Mucosa of descending colon (tissue), 3 donors: ENCODE results near the gene ADRB2. TPM values are rescaled to one million over a fixed set of nuclear protein-coding genes. Genes with fewer than 3 reads are reported as not detected.

Experiments
- ATAC-seq: fragments of 200-7000 bp; cut with Tn5 transposase; one replicate; pipeline ENCODE4 v1.9.1; 2020; ENCODE audit warnings: mild to moderate bottlenecking, moderate library complexity
- DNase-seq, 3 donors: peaks; one replicate each; pipeline ENCODE4 v3.0.0-alpha.2; 2020
- H3K36me3 ChIP-seq: fragments of 200-600 bp; one replicate; pipeline ENCODE4 v1.8.0; 2021; ENCODE audit warnings: low read depth, mild to moderate bottlenecking
- H3K4me1 ChIP-seq: fragments of 200-600 bp; one replicate; pipeline ENCODE4 v1.8.0; 2021; ENCODE audit warnings: low read depth, mild to moderate bottlenecking
- H3K4me3 ChIP-seq: fragments of 200-600 bp; one replicate; pipeline ENCODE4 v1.8.0; 2021; ENCODE audit warnings: mild to moderate bottlenecking
- H3K9me3 ChIP-seq: fragments of 200-600 bp; one replicate; pipeline ENCODE4 v1.8.0; 2021; ENCODE audit warnings: mild to moderate bottlenecking
- intact Hi-C, 2 donors: fragments of 100-400 bp; cut with DNase I in 1 of 2; cut with micrococcal nuclease in 1 of 2; formaldehyde crosslinking; loops; one replicate each; pipeline versions ENCODE4 v1.11.0 to v1.11.1; 2022; cut with DNase I, micrococcal nuclease
- total RNA-seq, 3 donors: library from RNA; stranded (reverse); fragmentation: NEBNext Ultra II Directional in 2 of 3; extraction: Animal tissue kit (Norgen Biotek cat#: 25700) in 2 of 3; gene quantifications; one replicate each; pipeline versions ENCODE4 v1.2.1 to v1.2.4, GENCODE V29; 2021 to 2023
- TF ChIP-seq, protein P1 (sequence below): fragments of 200-600 bp; IDR thresholded peaks from one replicate; pipeline ENCODE4 v1.8.0; 2022; ENCODE audit warnings: antibody characterized with exemption, mild to moderate bottlenecking
- donor health status: DM: no; HTN: no; CAD: no; lungs with moderate emphysema.
- donor health status: DM: no; HTN: no; CAD: no.
- donor health status: DM: no; HTN: yes; CAD: no.

ADRB2 gene
- total RNA-seq, 3 donors from 2014 or later, result 0.41 to 3.1 (median 1.4) TPM

DNA sequence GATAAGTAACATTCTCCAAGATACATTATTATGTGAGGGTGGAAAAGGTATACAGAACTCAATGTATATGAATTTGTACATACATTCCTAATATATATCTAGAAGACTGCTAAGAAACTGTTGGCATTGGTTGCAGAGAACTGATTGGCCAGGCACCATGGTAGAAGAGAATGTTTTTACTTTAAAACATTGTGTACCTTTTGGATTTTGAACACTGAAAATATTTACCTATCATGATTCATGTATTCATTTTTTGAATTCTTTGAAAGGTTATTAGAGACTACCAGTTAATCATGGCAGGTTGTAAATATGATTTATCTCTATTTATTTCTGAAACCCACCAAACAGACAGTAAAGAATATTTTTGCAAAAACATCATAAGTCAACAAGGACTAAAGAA, 41.2 kb upstream of the ADRB2 start:
- Histone ChIP-seq H3K9me3 (no peaks in the 10 kb centered on the region), H3K4me3 (no peak overlapping the region), H3K4me1 (no peaks in the 10 kb centered on the region), H3K36me3 (no peaks in the 10 kb centered on the region)
- no peak for ATAC-seq
- TF ChIP-seq, protein P1, sequence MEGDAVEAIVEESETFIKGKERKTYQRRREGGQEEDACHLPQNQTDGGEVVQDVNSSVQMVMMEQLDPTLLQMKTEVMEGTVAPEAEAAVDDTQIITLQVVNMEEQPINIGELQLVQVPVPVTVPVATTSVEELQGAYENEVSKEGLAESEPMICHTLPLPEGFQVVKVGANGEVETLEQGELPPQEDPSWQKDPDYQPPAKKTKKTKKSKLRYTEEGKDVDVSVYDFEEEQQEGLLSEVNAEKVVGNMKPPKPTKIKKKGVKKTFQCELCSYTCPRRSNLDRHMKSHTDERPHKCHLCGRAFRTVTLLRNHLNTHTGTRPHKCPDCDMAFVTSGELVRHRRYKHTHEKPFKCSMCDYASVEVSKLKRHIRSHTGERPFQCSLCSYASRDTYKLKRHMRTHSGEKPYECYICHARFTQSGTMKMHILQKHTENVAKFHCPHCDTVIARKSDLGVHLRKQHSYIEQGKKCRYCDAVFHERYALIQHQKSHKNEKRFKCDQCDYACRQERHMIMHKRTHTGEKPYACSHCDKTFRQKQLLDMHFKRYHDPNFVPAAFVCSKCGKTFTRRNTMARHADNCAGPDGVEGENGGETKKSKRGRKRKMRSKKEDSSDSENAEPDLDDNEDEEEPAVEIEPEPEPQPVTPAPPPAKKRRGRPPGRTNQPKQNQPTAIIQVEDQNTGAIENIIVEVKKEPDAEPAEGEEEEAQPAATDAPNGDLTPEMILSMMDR, result no peak
- DNase-seq, result no peak
- intact Hi-C loops, result no loop called here

DNA sequence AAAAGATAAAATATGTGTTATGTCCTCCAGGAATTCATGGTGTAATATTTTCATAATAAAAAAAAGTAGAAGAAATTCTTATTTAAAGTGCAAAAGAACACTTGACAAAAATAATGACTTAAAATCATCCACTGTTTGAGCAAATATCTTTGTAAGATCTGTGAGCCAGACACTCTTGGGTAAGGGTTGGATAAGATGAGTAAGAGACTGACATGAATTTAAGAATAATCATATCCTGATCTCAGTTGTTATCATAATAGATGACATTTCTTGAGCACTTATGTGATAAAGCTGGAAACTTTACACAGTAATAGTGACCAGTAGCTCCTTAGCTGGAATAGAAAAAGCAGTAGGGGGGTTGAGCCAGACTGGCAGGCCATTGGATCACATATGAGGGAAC, 40.0 kb upstream of the ADRB2 start:
- DNase-seq (no peak), ATAC-seq (no peak)
- H3K4me3 ChIP-seq, result no peak overlapping the region
- no peaks in the 10 kb centered on the region for H3K9me3 ChIP-seq
- H3K36me3 ChIP-seq, result no peaks in the 10 kb centered on the region
- no peaks in the 10 kb centered on the region for H3K4me1 ChIP-seq
- intact Hi-C loops, result no loop called here
- TF ChIP-seq, protein P1, result no peak

DNA sequence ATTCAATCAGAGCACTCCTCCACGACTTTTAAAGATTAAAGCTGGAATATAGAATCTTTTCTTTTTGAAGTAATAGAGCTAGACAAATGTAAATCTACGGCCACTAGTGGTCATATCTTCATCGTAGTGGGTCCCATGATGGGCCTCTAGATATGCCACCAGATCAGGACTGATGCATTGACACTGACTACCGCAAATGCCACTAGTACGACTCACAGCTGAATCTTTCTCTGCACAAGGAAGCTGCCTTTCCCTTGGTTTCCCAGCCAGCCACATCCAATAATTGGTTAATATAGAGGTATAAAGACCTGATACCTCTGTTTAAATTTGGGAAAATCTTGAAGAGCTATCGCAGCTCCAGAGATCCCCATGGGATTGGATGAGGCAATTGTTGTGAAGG, 37.8 kb upstream of the ADRB2 start:
- DNase-seq (no peak), ATAC-seq (no peak)
- Histone ChIP-seq H3K4me3 (no peak overlapping the region), H3K4me1 (no peaks in the 10 kb centered on the region), H3K9me3 (no peaks in the 10 kb centered on the region), H3K36me3 (no peaks in the 10 kb centered on the region)
- intact Hi-C loops, result no loop called here
- TF ChIP-seq, protein P1, result no peak

DNA sequence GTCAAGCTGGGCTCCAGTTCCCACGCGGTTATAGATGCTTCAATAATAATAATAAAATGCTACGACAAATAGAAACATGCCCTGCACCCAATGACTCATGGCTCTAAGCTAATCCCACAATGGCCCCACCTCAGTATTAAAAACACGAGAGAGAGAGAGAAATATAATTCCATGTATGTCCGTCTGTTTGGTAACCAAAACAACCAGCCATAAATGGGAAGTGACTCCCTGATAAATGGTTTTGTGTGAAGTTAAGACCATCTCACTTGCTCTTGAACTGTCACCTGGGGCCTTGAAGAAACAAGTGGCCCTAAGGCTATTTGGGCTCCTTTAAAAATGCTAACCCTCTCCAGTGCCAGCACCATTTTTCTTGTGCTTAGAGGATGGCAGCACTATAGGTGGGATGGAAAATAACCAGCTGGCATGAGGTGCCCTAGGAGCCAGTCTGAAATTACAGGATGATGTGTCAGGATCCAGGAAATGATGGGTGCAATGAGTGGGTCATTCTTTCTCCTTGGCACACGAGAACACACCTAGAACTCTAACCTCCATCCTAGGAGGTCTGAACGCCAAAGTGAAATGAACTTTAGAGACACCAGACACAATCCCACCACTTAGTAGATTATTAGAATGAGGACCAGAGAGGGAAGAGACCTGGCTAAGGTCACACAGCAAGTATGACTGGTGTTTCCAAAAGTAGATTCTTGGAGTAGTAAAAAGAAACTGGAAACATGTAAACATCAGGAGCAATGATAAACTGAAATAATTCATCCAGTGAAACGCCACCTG, 35.7 kb upstream of the ADRB2 start:
- DNase-seq, result no peak
- Histone ChIP-seq H3K4me1 (no peaks in the 10 kb centered on the region), H3K36me3 (no peaks in the 10 kb centered on the region), H3K9me3 (no peaks in the 10 kb centered on the region), H3K4me3 (no peak overlapping the region)
- no peak for ATAC-seq
- TF ChIP-seq, protein P1, result no peak
- intact Hi-C loops, result no loop called here

DNA sequence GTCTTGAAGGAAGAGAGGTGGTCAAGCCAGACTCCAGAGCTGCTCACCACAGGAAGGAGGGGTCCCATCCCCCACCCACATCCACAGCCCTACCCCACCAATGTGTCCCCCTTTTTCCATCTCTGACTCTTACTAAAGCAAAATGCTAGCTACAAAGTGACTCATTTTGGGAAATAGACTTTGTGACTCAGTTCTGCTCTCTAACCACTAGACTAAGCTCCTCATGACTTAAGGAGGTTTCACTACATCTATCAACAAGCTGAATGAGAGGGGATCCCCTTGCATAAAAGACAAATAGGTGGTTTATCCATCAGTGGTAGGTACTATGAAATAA, 35.1 kb upstream of the ADRB2 start:
- TF ChIP-seq, protein P1, result no peak
- intact Hi-C loops, result no loop called here
- ATAC-seq (no peak), DNase-seq (no peak)
- no peaks in the 10 kb centered on the region for H3K9me3 ChIP-seq
- H3K36me3 ChIP-seq, result no peaks in the 10 kb centered on the region
- no peaks in the 10 kb centered on the region for H3K4me1 ChIP-seq
- H3K4me3 ChIP-seq, result no peak overlapping the region

DNA sequence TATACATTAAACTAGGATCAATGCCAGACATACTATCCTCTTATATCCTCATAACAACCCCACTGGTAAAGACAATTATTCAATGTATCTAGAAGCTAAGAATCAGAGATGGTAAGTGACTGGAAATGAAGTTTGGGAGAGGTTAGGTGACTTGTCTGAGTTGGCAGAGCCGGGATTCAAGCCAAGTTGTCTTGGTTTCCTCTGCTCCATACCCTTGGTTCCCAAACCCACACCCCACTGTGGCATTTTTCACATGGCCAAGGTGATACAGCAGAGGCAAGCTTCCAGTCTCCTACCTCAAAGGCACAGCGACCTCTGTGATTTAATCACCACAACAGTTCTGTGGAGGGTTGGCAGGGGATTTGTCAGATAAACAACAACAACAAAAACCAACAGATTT, 34.7 kb upstream of the ADRB2 start:
- intact Hi-C loops, result no loop called here
- Histone ChIP-seq H3K9me3 (no peaks in the 10 kb centered on the region), H3K36me3 (no peaks in the 10 kb centered on the region), H3K4me3 (no peak overlapping the region), H3K4me1 (no peaks in the 10 kb centered on the region)
- TF ChIP-seq, protein P1, result no peak
- DNase-seq (no peak), ATAC-seq (no peak)
